Astrocyte of the spinal cord (primary cell): ENCODE data around the gene HBG2.

Source experiments
- DNase-seq: peaks from one replicate; pipeline ENCODE4 v3.0.0; 2011; ENCODE audit warnings: low read depth, low spot score
- H3K4me3 ChIP-seq: 2 replicates; pipeline ENCODE4 v1.5.1; 2011; ENCODE audit warnings: low read depth, mild to moderate bottlenecking, low read length, moderate library complexity
- in situ Hi-C: cut with HindIII; loops from 2 replicates; pipeline ENCODE4 v1.10.0; 2017; ENCODE audit warnings: low sequenced_read_pairs
- TF ChIP-seq, protein P1 (sequence below): IDR thresholded peaks from 2 replicates; pipeline ENCODE4 v1.5.1; 2012; ENCODE audit warnings: low read depth, mild to moderate bottlenecking, low read length, inconsistent platforms

The HBG2 gene

DNA sequence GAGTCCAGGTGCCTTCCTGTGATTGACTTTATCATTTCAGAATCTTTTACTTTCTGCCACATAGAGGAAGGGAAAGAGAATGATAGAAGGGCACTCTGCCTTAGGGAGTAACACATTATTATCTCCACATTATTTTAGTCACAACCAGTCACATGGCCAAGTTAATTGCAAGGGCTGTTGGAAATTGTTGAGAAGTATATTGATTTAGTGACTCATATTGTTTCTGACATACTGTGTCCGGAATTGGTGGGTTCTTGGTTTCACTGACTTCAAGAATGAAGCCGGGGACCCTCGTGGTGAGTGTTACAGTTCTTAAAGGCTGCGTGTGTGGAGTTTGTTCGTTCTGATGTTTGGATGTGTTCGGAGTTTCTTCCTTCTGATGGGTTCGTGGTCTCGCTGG, 38.4 kb upstream of the HBG2 start:
- DNase-seq = no peak
- in situ Hi-C loops = no loop called here
- H3K4me3 ChIP-seq = no peak overlapping the region
- TF ChIP-seq, protein P1, sequence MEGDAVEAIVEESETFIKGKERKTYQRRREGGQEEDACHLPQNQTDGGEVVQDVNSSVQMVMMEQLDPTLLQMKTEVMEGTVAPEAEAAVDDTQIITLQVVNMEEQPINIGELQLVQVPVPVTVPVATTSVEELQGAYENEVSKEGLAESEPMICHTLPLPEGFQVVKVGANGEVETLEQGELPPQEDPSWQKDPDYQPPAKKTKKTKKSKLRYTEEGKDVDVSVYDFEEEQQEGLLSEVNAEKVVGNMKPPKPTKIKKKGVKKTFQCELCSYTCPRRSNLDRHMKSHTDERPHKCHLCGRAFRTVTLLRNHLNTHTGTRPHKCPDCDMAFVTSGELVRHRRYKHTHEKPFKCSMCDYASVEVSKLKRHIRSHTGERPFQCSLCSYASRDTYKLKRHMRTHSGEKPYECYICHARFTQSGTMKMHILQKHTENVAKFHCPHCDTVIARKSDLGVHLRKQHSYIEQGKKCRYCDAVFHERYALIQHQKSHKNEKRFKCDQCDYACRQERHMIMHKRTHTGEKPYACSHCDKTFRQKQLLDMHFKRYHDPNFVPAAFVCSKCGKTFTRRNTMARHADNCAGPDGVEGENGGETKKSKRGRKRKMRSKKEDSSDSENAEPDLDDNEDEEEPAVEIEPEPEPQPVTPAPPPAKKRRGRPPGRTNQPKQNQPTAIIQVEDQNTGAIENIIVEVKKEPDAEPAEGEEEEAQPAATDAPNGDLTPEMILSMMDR = no peak

DNA sequence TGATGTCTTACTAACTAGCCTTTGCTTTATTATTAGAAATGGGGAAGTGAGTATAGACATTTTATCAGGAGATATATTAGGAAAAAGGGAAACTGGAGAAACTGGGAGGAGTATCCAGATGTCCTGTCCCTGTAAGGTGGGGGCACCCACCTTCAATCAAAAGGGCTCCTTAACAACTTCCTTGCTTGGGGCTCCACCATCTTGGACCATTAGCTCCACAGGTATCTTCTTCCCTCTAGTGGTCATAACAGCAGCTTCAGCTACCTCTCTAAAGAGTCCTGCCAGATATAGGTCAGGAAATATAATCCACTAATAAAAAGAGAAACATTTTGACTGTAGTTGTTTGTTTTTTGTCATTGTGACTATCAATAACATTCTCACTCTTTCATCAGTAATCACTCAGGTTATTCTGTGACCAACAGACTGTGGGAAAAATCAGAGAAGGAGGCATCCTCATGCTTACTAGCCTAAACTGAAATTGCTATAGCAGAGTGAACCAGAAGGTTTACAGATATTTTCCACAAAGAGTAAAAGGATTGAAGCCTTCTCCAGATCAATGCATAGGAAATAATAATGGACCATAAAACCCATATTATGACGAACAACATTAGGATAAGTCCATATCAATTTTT, 36.7 kb upstream of the HBG2 start:
- TF ChIP-seq, protein P1 = peak; percentile 74
- no peak overlapping the region for H3K4me3 ChIP-seq
- DNase-seq = peak; percentile 52
- in situ Hi-C loops = no loop called here

- in situ Hi-C loops = no loop called here
- no peak overlapping the region for H3K4me3 ChIP-seq
- no peak for DNase-seq
- TF ChIP-seq, protein P1 = no peak
Observed at GRCh38 chr11:5290106-5290505, 35.5 kb upstream of the HBG2 start.

GRCh38 chr11:5289696-5290095, 35.1 kb upstream of the HBG2 start:
- in situ Hi-C loops = no loop called here
- H3K4me3 ChIP-seq = no peak overlapping the region
- TF ChIP-seq, protein P1 = no peak
- no peak for DNase-seq

DNA sequence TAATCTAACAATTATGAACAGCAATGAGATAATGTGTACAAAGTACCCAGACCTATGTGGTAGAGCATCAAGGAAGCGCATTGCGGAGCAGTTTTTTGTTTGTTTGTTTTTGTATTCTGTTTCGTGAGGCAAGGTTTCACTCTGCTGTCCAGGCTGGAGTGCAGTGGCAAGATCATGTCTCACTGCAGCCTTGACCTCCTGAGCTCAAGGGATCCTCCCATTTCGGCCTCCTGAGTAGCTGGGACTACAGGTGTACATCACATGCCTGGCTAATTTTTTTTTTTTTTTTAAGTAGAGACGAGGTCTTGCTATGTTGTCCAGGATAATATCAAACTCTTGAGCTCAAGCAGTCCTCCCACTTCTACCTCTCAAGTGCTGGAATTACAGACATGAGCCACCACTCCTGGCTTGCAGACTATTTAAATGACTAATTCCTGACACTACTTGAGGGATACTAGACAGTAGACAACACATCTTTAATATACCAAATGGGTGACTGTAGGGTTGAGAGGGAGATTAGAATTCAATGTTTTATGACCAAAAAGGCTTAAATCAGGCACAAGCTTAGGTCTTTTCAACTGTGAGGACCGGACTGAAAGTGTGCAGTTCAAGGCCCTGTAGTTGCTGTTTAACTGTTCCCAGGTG, 34.4 kb upstream of the HBG2 start:
- in situ Hi-C loops = no loop called here
- TF ChIP-seq, protein P1 = no peak
- DNase-seq = no peak
- no peak overlapping the region for H3K4me3 ChIP-seq

DNA sequence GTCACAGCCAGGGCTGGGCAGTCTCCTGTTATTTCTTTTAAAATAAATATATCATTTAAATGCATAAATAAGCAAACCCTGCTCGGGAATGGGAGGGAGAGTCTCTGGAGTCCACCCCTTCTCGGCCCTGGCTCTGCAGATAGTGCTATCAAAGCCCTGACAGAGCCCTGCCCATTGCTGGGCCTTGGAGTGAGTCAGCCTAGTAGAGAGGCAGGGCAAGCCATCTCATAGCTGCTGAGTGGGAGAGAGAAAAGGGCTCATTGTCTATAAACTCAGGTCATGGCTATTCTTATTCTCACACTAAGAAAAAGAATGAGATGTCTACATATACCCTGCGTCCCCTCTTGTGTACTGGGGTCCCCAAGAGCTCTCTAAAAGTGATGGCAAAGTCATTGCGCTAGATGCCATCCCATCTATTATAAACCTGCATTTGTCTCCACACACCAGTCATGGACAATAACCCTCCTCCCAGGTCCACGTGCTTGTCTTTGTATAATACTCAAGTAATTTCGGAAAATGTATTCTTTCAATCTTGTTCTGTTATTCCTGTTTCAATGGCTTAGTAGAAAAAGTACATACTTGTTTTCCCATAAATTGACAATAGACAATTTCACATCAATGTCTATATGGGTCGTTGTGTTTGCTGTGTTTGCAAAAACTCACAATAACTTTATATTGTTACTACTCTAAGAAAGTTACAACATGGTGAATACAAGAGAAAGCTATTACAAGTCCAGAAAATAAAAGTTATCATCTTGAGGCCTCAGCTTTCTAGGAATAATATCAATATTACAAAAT, 33.7 kb upstream of the HBG2 start:
- in situ Hi-C loops = no loop called here
- TF ChIP-seq, protein P1 = no peak
- H3K4me3 ChIP-seq = no peak overlapping the region
- no peak for DNase-seq
